Tongue (tissue), 2 donors: Measurements from ENCODE around the gene AQP5. TPM values are rescaled to one million over a fixed set of nuclear protein-coding genes. Genes with fewer than 3 reads are reported as not detected.

Experiments
- DNase-seq: peaks from one replicate; pipeline ENCODE4 v3.0.0-alpha.2; 2015
- total RNA-seq: library from RNA; depleted of rRNA; stranded (reverse); fragments of >200 nt; gene quantifications from one replicate; pipeline ENCODE4 v1.2.3, GENCODE V29; 2014

The AQP5 gene
- total RNA-seq: 10.4 TPM

- DNase-seq: no peak
Measured at GRCh38 chr12:49961111-49961922, at the start of gene AQP5. TSS of gene AQP5 (plus strand) at chr12:49961872. CDS start at chr12:49962018, 146 bp downstream.

GRCh38 chr12:49912345-49913255 is 49.1 kb upstream of the AQP5 start:
- DNase-seq: no peak

- DNase-seq: no peak
Measured at GRCh38 chr12:49916129-49916919, 45.3 kb upstream of the AQP5 start.

- DNase-seq: no peak
Measured at GRCh38 chr12:49917166-49917787, 44.4 kb upstream of the AQP5 start.

- no peak for DNase-seq
Measured at GRCh38 chr12:49917788-49918173, 43.9 kb upstream of the AQP5 start.

- no peak for DNase-seq
Measured at GRCh38 chr12:49920241-49920914, 41.3 kb upstream of the AQP5 start.

GRCh38 chr12:49920915-49921286 is 40.8 kb upstream of the AQP5 start:
- DNase-seq: no peak

GRCh38 chr12:49921299-49921698 is 40.4 kb upstream of the AQP5 start:
- no peak for DNase-seq

- DNase-seq: no peak
Measured at GRCh38 chr12:49921936-49922335, 39.7 kb upstream of the AQP5 start.

- no peak for DNase-seq
Measured at GRCh38 chr12:49922349-49923034, 39.2 kb upstream of the AQP5 start.

- DNase-seq: no peak
Measured at GRCh38 chr12:49923035-49923644, 38.5 kb upstream of the AQP5 start.

- no peak for DNase-seq
Measured at GRCh38 chr12:49923880-49924556, 37.7 kb upstream of the AQP5 start.

- no peak for DNase-seq
Measured at GRCh38 chr12:49924628-49925246, 36.9 kb upstream of the AQP5 start.

GRCh38 chr12:49925433-49926204 is 36.1 kb upstream of the AQP5 start:
- DNase-seq: no peak

- no peak for DNase-seq
Measured at GRCh38 chr12:49928471-49928870, 33.2 kb upstream of the AQP5 start.

GRCh38 chr12:49929581-49929980 is 32.1 kb upstream of the AQP5 start:
- DNase-seq: no peak

- no peak for DNase-seq
Measured at GRCh38 chr12:49930515-49931288, 31.0 kb upstream of the AQP5 start.

- no peak for DNase-seq
Measured at GRCh38 chr12:49932023-49932422, 29.6 kb upstream of the AQP5 start.
